ENCODE results near the gene LHB.
"Not testable (repeated sequence)": the region's sequence is repeated elsewhere in the genome, so short reads cannot be mapped to it uniquely, and the experiment has no call there.

LHB gene

GRCh38 chr19:49038111-49038510 lies 21.2 kb upstream of the LHB start:
- DNase-seq (ENCODE audit: low read depth in 2 of 2) = not testable (repeated sequence)

DNA sequence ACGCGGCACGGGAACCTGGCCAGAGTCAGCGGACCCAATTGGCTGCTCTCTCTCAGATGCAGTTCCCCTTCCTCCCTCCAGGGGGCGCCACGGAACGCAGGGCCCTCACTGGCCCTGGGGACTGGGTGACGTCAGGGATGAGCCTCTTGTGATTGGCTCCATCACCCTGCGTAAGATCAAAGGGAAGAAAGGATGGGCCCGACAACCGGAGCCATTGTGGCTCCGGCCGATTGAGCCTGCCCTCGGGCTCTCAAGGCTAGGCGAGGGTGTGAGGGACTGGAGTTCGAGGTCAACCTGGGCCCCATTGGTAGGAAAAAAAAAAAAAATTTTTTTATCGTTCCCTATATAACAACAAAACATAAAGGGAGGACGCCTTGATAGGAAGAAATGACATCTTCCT lies 19.9 kb upstream of the LHB start, which contains the start of gene CGB1:
CGB1 (minus strand) TSS at position 81 of the 400 bp plus-strand sequence. CDS start 184 bp downstream, outside the sequence.
- DNase-seq (ENCODE audit: low read depth in 2 of 2) = not testable (repeated sequence)

GRCh38 chr19:49031642-49032301 lies 14.9 kb upstream of the LHB start, which contains the start of gene CGB2:
TSS of gene CGB2 (plus strand) at chr19:49031890. CDS start at chr19:49032096, 206 bp downstream.
- DNase-seq (ENCODE audit: low read depth in 2 of 2) = peak in 1 of 2 donors; percentile 44

- DNase-seq (ENCODE audit: low read depth in 2 of 2) = not testable (repeated sequence)
Observed at GRCh38 chr19:49030323-49030722, 13.4 kb upstream of the LHB start.

DNA sequence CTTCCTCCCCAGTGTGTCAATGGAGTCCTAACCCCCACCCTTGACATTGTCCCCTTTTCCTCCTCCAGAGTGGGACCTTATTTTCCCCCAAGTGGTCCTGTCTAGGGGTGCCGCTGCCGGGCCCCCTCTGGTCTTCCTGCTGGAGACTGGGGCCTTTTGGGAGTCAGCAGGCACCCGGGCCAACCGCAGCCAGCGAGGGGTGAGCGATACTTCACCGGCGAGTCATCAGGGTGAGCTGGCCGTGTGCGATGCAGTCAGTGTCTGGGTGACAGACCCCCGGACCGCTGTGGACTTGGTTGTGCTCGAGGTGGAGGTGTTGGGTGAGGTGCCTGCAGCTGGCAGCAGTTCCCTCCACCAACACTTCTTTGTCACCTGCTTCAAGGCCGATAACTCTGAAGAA lies 12.9 kb upstream of the LHB start:
- DNase-seq (ENCODE audit: low read depth in 2 of 2) = not testable (repeated sequence)

DNA sequence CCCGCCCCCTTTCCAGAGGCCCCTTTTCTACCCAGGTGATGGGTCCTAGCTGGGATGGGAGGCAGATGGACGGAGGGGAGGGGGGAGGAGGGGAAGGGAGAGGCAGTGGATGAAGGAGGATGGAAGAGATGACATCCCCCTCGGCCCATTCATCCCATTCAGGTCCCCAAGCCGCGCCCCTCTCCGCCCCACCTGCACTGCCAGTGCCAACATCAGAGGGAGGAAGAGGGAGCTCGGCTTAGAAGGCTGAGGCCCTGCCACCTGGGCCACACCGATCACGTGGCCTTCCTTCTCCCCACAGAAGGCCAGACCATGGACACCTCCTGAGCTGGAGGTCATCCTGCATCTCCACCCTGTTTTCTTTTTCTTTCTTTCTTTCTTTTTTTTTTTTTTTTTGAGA lies 11.8 kb upstream of the LHB start:
- DNase-seq (ENCODE audit: low read depth in 2 of 2) = not testable (repeated sequence)

DNA sequence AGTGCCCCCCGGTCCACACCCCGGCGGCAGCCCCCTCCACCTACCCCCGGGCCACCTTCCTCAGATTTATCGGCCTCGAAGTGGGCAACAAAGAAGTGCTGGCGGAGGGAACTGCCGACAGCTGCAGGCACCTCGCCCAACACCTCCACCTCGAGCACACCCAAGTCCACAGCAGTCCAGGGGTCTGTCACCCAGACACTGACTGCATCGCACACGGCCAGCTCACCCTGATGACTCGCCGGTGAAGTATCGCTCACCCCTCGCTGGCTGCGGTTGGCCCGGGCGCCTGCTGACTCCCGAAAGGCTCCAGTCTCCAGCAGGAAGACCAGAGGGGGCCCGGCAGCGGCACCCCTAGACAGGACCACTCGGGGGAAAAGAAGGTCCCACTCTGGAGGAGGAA lies 8.7 kb upstream of the LHB start:
- not testable (repeated sequence) for DNase-seq (ENCODE audit: low read depth in 2 of 2)

- DNase-seq (ENCODE audit: low read depth in 2 of 2) = not testable (repeated sequence)
Observed at GRCh38 chr19:49025088-49025487, 8.2 kb upstream of the LHB start.

DNA sequence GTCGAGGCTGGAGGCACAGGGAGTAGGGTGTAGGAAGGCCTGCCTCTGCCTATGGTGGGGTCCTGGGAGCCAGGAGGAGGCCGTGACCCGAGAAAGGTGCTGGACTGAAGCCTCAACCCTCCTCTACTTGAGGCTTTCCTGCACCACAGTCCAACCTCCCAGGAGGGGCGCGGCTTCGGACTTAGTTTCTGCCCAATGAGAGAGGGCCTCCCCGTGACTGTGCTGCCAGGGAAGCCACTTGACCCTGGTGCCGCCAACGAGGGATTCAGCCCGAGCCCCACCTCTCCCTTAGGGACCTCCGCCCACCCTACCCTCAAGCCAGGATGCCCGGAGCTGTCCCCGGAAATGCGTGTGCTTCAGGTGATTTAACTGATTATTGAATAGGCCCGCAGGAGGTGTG lies 7.3 kb upstream of the LHB start, which contains the start of gene CGB3:
CGB3 (minus strand) TSS at position 101 of the 400 bp plus-strand sequence. CDS start 362 bp downstream, outside the sequence.
- not testable (repeated sequence) for DNase-seq (ENCODE audit: low read depth in 2 of 2)

DNA sequence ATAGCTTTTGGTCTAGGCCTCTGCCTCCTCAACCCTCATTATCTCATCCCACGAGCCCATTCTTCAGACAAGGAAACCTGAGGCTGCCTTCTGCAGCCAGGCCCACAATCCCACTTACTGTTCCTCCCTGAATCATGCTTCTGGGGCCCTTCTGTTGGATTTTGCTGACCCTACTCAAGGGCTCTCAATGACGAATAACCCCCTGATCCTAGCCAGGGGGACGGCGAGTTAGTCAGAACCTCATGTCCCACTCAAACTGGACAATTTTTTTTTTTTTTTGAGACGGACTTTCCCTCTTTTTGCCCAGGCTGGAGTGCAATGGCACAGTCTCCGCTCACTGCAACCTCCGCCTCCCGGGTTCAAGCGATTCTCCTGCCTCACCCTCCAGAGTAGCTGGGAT lies 5.2 kb upstream of the LHB start:
- no peak for DNase-seq (ENCODE audit: low read depth in 2 of 2)

GRCh38 chr19:49020931-49021895 lies 4.3 kb upstream of the LHB start:
- DNase-seq (ENCODE audit: low read depth in 2 of 2) = no peak

- no peak for DNase-seq (ENCODE audit: low read depth in 2 of 2)
Observed at GRCh38 chr19:49020342-49020741, 3.5 kb upstream of the LHB start.

DNA sequence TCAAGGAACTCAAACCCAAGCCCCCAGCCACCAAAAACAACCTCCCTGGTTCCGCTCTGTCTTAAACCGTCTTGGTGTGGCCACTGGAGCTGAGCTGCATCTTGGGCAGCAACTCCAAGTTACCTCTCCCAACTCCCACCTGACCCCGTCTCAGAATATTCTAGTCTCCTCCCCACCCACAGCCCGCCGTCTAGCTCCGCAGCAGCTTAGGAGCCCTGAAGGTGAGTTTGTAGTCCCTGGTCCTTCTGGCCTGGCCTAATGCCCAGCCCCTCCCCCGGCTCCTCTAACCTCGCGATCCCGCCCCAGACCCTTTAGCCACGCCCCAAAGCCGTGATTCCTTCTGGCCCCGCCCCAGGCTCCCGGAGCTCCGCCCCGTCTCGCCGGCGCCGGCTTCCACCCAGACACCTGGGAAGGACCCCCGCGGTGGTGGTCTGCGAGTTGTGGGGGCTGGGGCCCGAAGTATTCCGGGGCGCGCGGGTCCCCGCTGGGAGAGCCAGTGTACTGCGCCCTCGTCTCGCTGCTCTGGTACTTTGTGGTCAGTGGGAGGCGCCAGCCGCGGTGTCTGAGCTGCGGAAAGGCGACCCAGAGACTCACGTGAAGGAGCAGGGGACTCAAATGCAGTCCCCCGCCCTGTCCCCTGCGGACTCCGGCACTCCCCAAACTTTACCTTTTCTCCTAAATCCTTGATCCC lies 2.5 kb upstream of the LHB start:
- peak; percentile 47 to 64 for DNase-seq (ENCODE audit: low read depth in 2 of 2)

GRCh38 chr19:49018388-49019241 lies 1.7 kb upstream of the LHB start:
- not testable (repeated sequence) for DNase-seq (ENCODE audit: low read depth in 2 of 2)

DNA sequence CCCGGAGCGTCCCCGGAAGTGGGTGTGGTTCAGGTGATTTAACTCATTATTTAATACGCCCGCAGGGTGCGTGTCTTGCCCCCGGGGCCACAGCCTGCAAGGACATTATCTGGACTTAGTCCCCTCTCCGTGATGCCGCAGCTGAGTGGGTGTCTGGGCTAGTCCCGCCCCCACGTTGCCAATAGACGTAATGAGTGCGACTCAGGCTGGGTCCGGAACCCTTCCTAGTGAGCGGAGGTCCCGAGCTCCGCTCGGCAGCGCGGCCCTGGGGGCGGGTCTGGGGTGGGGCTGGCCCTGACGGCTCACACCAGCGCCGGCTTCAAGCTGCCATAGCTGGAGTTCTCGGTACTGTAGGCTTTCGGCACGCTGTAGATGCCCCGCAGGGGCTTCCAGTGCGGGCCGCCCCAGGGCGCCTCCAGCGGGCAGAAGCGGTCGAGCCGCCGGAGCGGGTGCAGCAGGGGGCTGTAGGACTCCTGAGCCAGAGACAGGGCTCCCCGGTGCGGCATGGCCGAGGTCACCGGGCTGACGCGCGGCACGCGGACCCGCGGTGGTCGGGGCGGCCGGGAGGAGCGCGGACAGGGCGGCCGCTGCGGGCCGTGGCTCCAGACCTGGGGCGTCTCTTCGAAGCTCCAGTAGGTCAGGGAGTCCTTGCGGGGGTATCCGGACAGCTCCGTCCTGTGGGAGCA lies 918 bp upstream of the LHB start:
- DNase-seq (ENCODE audit: low read depth in 2 of 2) = peak; percentile 43 to 51

DNA sequence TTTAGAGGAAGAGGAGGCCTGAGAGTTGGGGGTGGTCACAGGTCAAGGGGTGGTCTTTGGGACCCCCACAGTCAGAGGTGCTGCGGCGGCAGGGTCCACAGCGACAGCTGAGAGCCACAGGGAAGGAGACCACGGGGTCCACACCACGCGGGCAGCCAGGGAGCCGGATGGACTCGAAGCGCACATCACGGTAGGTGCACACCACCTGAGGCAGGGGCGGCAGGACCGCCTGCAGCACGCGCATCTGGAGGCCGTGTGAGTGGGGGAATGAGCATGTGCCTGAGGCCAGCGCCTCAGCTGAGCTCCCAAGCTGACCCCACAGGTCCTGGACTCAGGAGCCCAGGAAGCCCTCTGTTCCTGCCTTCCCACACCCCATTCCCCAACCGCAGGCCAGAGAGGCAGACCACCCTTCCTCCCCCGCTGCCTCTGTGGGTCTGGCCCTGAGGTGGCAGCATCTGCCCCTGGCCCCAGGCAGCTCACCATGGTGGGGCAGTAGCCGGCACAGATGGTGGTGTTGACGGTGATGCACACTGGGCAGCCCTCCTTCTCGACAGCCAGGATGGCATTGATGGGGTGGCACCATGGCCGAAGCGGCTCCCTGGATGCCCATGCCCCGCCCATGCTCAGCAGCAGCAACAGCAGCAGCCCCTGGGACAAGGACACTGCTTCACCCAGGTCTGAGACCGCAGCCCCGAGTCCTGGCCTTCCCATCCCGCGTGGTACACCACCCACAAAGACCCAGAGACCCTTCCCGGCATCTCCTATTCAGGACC lies 638 bp downstream of the LHB start:
- no peak for DNase-seq (ENCODE audit: low read depth in 2 of 2)

DNA sequence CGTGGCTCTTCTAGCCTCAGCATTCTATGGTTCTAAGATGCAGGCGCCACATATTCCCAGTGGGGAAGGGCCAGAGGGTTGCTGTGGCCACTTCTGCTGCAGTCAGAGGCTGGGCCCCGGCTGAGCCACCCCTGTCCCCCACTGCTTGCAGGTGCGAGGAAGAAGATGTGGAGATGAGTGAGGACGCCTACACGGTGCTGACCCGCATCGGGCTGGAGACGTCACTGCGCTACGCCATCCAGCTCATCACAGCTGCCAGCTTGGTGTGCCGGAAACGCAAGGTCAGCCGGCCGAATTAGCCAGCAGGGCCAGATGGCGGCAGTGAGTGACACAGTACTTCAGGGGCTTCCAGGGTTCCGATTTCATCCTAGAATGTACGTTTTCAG lies 2.0 kb downstream of the LHB start:
- no peak for DNase-seq (ENCODE audit: low read depth in 2 of 2)

DNA sequence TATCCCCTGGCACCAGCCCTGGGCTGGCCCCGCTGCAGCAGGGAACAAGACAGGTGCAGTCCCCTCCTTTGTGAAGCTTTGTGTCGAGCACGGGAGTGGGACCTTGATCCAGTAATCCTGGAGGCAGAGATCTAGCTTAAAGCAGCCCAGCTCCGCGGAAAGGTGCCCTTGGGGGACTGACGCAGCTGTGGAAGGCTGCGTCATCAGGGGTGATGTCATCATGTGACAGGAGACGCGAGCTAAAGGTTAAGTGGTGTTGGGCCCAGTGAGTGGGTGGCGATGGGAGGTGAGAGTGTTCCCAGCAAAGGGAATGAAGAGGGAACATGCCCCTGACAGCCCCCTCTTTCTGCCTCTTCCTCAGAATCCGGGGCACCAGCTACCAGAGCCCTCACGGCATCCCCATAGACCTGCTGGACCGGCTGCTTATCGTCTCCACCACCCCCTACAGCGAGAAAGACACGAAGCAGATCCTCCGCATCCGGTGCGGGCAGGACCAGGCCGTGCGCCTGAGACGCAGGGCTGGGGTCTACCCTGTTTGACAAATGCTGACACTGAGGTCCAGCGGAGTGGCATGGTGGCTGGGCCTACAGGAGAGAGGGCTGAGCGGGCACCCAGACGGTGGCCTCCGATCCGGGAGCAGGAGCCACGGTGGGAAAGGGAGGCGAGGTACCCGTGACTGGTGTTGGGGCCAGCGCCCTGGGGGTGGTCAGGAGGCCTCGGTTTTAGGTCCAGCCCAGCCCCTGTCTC lies 2.6 kb downstream of the LHB start:
- no peak for DNase-seq (ENCODE audit: low read depth in 2 of 2)

DNA sequence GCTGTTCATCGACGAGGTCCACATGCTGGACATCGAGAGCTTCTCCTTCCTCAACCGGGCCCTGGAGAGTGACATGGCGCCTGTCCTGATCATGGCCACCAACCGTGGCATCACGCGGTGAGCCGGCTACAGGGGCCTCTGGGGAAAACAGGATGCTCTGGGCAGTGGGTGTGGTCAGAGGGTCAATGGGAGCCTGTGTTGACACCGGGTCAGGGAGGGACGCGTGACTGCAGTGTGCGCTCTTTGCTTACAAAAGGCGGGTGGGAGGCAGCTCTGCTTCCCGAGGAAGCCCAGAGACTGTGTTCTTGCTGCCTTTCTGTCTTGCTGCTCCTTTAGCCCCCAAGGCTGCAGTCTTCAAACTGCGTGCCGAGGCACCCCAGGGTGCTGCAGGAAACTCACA lies 5.7 kb downstream of the LHB start:
- no peak for DNase-seq (ENCODE audit: low read depth in 2 of 2)
